ENCODE data around the gene COG5. TPM values are rescaled to one million over a fixed set of nuclear protein-coding genes. Genes with fewer than 3 reads are reported as not detected.
"Not testable (repeated sequence)": the region's sequence is repeated elsewhere in the genome, so short reads cannot be mapped to it uniquely, and the experiment has no call there.

Gene COG5
- total and polyA plus RNA-seq, 5 donors, result 18.5 to 59.2 (median 42.2) TPM

GRCh38 chr7:107167483-107168232 lies 396.1 kb downstream of the COG5 start:
- ATAC-seq, result peak; percentile 4 to 26
- intact Hi-C loops (cut with DNase I), result no loop called here

DNA sequence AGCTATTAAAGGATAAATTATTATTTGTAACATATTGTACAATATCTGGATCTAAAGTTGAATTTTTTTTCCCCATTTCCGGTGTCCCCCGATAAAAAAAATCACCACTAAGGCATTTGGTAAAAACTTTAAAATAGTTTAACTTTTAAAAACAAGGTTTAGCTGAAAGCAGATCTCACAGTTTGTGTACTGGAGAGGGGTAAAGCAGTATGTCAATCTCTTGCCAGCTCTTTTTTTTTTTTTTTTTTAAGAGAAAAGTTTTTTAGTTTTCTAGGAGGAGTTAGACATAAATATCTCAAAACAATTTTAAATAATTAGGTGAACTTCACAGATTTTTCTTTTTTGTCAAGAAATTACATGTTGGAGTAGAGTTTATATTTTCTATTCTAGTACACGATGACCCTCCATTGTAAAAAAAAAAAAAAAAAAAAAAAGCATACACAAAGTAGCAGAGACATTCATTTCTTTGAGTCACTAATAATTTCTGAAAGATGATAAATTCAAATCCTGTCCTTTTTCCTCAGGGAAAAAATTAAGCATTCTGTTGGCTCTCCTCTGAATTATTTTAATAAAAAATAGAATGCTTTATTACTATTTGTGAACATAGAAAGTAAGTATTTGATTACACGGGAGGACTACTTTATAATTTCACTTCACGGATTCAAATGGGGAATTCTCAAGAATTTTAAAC lies 396.8 kb downstream of the COG5 start:
- 23% methylated on average over 5 of the region's 5 CpGs for WGBS
- DNase-seq, result no peak
- ATAC-seq, result no peak
- H3K27ac ChIP-seq (ENCODE audit: low read length), result no peak overlapping the region
- H3K9me3 ChIP-seq (ENCODE audit: control insufficient read depth, low read length), result no peaks in the 10 kb centered on the region
- H3K4me3 ChIP-seq (ENCODE audit: low read length), result peak overlapping the region; percentile 77
- H3K4me1 ChIP-seq (ENCODE audit: control insufficient read depth, insufficient read depth, low read length), result peaks cover 5% of the 10 kb centered on the region
- no peaks in the 10 kb centered on the region for H3K27me3 ChIP-seq (ENCODE audit: control insufficient read depth, insufficient read depth)
- intact Hi-C loops (cut with DNase I), result no loop called here

More at GRCh38 chr7:107167483-107168232, 396.1 kb downstream of the COG5 start:
- under 1% methylated on average over 15 of the region's 15 CpGs for WGBS
- Histone ChIP-seq H3K4me1 (ENCODE audit: control insufficient read depth, insufficient read depth, low read length) (peaks cover 5% of the 10 kb centered on the region), H3K27me3 (ENCODE audit: control insufficient read depth, insufficient read depth) (no peaks in the 10 kb centered on the region), H3K27ac (ENCODE audit: low read length) (peak overlapping the region; percentile 100), H3K4me3 (ENCODE audit: low read length) (peak overlapping the region; percentile 77), H3K9me3 (ENCODE audit: control insufficient read depth, low read length) (no peaks in the 10 kb centered on the region)
- DNase-seq, result no peak

GRCh38 chr7:107165341-107165740 lies 398.4 kb downstream of the COG5 start:
- WGBS, result 64% methylated on average over 3 of the region's 3 CpGs
- Histone ChIP-seq H3K9me3 (ENCODE audit: control insufficient read depth, low read length) (no peaks in the 10 kb centered on the region), H3K27me3 (ENCODE audit: control insufficient read depth, insufficient read depth) (no peaks in the 10 kb centered on the region), H3K27ac (ENCODE audit: low read length) (no peak overlapping the region), H3K4me1 (ENCODE audit: control insufficient read depth, insufficient read depth, low read length) (no peaks in the 10 kb centered on the region), H3K4me3 (ENCODE audit: low read length) (no peak overlapping the region)
- intact Hi-C loops (cut with DNase I), result no loop called here
- DNase-seq, result no peak
- ATAC-seq, result no peak

GRCh38 chr7:107164092-107164491 lies 399.6 kb downstream of the COG5 start:
- H3K27me3 ChIP-seq (ENCODE audit: control insufficient read depth, insufficient read depth), result no peaks in the 10 kb centered on the region
- WGBS, result 50% methylated on average over 2 of the region's 2 CpGs
- DNase-seq (no peak), ATAC-seq (no peak)
- H3K4me1 ChIP-seq (ENCODE audit: control insufficient read depth, insufficient read depth, low read length), result no peaks in the 10 kb centered on the region
- H3K4me3 ChIP-seq (ENCODE audit: low read length), result no peak overlapping the region
- intact Hi-C loops (cut with DNase I), result no loop called here
- H3K27ac ChIP-seq (ENCODE audit: low read length), result no peak overlapping the region
- no peaks in the 10 kb centered on the region for H3K9me3 ChIP-seq (ENCODE audit: control insufficient read depth, low read length)

DNA sequence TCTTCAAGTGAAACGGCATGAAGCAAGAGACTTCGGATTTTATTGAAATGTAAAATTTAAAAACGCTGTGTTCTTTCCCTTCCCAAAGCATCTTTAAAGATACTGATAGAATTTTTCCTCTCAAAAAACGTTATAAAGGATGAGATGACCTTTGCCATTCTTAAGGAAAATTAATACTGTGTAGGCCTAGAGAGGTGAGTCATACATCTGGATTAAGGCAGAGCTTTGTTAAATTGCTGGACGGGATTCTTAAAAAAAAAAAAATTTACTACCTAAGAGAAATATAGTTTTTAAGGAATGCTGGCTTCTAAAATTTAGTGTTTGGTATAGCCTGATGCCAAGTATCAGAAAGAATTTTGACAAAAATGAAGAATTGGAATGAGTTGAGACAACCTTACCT lies 401.2 kb downstream of the COG5 start:
- no peak overlapping the region for H3K4me3 ChIP-seq (ENCODE audit: low read length)

DNA sequence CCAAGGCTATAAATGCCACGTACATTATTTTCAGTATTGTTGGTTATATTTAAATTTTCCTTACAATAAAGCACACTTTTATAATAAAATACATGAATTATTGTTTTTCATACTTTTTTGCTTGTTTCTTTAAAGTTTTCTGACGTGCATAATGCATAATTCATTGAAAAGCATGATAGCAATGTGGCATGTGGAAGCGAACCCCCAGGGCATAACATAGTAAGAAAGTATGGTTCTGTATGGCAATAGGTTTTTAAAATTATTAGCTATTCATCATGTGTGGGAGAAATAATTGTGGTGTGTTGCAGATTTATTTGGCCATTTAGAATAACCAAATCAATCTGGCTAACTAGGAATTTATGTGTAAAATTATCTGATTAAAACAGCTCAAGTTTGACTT lies 402.3 kb downstream of the COG5 start:
- WGBS, result 89% methylated on average over 3 of the region's 3 CpGs
- ATAC-seq, result no peak
- intact Hi-C loops (cut with DNase I), result no loop called here

More for the DNA sequence above, 401.2 kb downstream of the COG5 start:
- 83% methylated on average over 5 of the region's 5 CpGs for WGBS
- DNase-seq (no peak), ATAC-seq (no peak)
- Histone ChIP-seq H3K9me3 (ENCODE audit: control insufficient read depth, low read length) (no peaks in the 10 kb centered on the region), H3K4me1 (ENCODE audit: control insufficient read depth, insufficient read depth, low read length) (no peaks in the 10 kb centered on the region), H3K27me3 (ENCODE audit: control insufficient read depth, insufficient read depth) (no peaks in the 10 kb centered on the region), H3K27ac (ENCODE audit: low read length) (no peak overlapping the region)
- intact Hi-C loops (cut with DNase I), result no loop called here

DNA sequence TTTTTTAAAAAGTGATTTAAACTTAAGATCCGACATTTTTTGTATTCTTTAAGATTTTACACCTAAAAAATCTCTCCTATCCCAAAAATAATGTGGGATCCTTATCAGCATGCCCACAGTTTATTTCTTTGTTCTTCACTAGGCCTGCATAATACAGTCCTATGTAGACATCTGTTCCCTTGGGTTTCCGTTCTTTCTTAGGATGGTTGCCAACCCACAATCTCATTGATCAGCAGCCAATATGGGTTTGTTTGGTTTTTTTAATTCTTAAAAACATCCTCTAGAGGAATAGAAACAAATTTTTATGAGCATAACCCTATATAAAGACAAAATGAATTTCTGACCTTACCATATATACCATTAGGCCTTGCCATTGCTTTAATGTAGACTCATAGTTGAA lies 403.3 kb downstream of the COG5 start:
- 72% methylated on average over 2 of the region's 2 CpGs for WGBS
- no peak overlapping the region for H3K27ac ChIP-seq (ENCODE audit: low read length)
- no peaks in the 10 kb centered on the region for H3K9me3 ChIP-seq (ENCODE audit: control insufficient read depth, low read length)
- ATAC-seq (no peak), DNase-seq (no peak)
- no peaks in the 10 kb centered on the region for H3K4me1 ChIP-seq (ENCODE audit: control insufficient read depth, insufficient read depth, low read length)
- intact Hi-C loops (cut with DNase I), result no loop called here
- H3K4me3 ChIP-seq (ENCODE audit: low read length), result no peak overlapping the region
- no peaks in the 10 kb centered on the region for H3K27me3 ChIP-seq (ENCODE audit: control insufficient read depth, insufficient read depth)

More for the DNA sequence above, 402.3 kb downstream of the COG5 start:
- no peak overlapping the region for H3K4me3 ChIP-seq (ENCODE audit: low read length)
- no peaks in the 10 kb centered on the region for H3K27me3 ChIP-seq (ENCODE audit: control insufficient read depth, insufficient read depth)
- no peak overlapping the region for H3K27ac ChIP-seq (ENCODE audit: low read length)
- H3K4me1 ChIP-seq (ENCODE audit: control insufficient read depth, insufficient read depth, low read length), result no peaks in the 10 kb centered on the region
- H3K9me3 ChIP-seq (ENCODE audit: control insufficient read depth, low read length), result no peaks in the 10 kb centered on the region
- DNase-seq, result no peak

GRCh38 chr7:107158028-107158427 lies 405.7 kb downstream of the COG5 start:
- no peaks in the 10 kb centered on the region for H3K9me3 ChIP-seq (ENCODE audit: control insufficient read depth, low read length)
- H3K27me3 ChIP-seq (ENCODE audit: control insufficient read depth, insufficient read depth), result no peaks in the 10 kb centered on the region
- intact Hi-C loops (cut with DNase I), result loop anchor here in 1 of 4 donors (10.0 kb wide), 1 partner anchor 363 kb away; no protein-coding TSS in a partner anchor
- DNase-seq, result no peak
- H3K4me3 ChIP-seq (ENCODE audit: low read length), result no peak overlapping the region
- no peaks in the 10 kb centered on the region for H3K4me1 ChIP-seq (ENCODE audit: control insufficient read depth, insufficient read depth, low read length)
- H3K27ac ChIP-seq (ENCODE audit: low read length), result no peak overlapping the region
- no peak for ATAC-seq
- WGBS, result 89% methylated on average over 2 of the region's 2 CpGs

DNA sequence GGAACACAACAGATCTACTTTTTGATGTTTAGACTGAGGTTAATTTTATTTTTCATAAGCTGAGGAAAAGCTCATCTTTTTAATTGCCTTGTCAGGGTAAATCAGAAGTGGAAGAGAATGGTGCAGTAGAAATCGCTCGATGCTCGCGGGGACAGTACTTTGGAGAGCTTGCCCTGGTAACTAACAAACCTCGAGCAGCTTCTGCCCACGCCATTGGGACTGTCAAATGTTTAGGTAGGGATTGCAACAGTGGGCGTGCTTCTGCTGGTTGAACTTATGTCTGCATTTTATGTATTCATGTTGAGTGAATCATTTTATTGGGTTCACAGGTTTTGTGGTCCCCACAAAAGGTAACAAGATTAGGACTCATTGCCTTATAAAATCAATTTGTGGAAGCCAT lies 406.6 kb downstream of the COG5 start:
- Histone ChIP-seq H3K27me3 (ENCODE audit: control insufficient read depth, insufficient read depth) (no peaks in the 10 kb centered on the region), H3K4me1 (ENCODE audit: control insufficient read depth, insufficient read depth, low read length) (no peaks in the 10 kb centered on the region), H3K9me3 (ENCODE audit: control insufficient read depth, low read length) (no peaks in the 10 kb centered on the region), H3K27ac (ENCODE audit: low read length) (no peak overlapping the region), H3K4me3 (ENCODE audit: low read length) (no peak overlapping the region)
- DNase-seq (no peak), ATAC-seq (no peak)
- intact Hi-C loops (cut with DNase I), result loop anchor here in 1 of 4 donors (10.0 kb wide), 1 partner anchor 362 kb away; no protein-coding TSS in a partner anchor
- 96% methylated on average over 7 of the region's 7 CpGs for whole genome bisulfite sequencing

- not testable (repeated sequence) for DNase-seq; H3K9me3 ChIP-seq (ENCODE audit: control insufficient read depth, low read length); H3K4me1 ChIP-seq (ENCODE audit: control insufficient read depth, insufficient read depth, low read length); H3K27ac ChIP-seq (ENCODE audit: low read length); H3K4me3 ChIP-seq (ENCODE audit: low read length); ATAC-seq; H3K27me3 ChIP-seq (ENCODE audit: control insufficient read depth, insufficient read depth)
- intact Hi-C loops (cut with DNase I), result loop anchor here in 1 of 4 donors (10.0 kb wide), 1 partner anchor 361 kb away; no protein-coding TSS in a partner anchor
- 97% methylated on average over 3 of the region's 3 CpGs for WGBS
Measured at GRCh38 chr7:107155726-107156125, 408.0 kb downstream of the COG5 start.

GRCh38 chr7:107154826-107155225 lies 408.9 kb downstream of the COG5 start:
- no peaks in the 10 kb centered on the region for H3K27me3 ChIP-seq (ENCODE audit: control insufficient read depth, insufficient read depth)
- DNase-seq (no peak), ATAC-seq (no peak)
- H3K4me3 ChIP-seq (ENCODE audit: low read length), result no peak overlapping the region
- intact Hi-C loops (cut with DNase I), result loop anchor here in 3 of 4 donors (5.0 to 10.0 kb wide), 3 partner anchors 208 to 363 kb away; no protein-coding TSS in a partner anchor
- WGBS, result 94% methylated on average over 6 of the region's 6 CpGs
- H3K4me1 ChIP-seq (ENCODE audit: control insufficient read depth, insufficient read depth, low read length), result no peaks in the 10 kb centered on the region
- H3K9me3 ChIP-seq (ENCODE audit: control insufficient read depth, low read length), result no peaks in the 10 kb centered on the region
- H3K27ac ChIP-seq (ENCODE audit: low read length), result no peak overlapping the region
